Measurements from ENCODE around the gene FUOM.
"Not testable (repeated sequence)": the region's sequence is repeated elsewhere in the genome, so short reads cannot be mapped to it uniquely, and the experiment has no call there.

Gene FUOM

GRCh38 chr10:133388236-133388972 is 30.6 kb upstream of the FUOM start:
- no peak for DNase-seq

- DNase-seq: not testable (repeated sequence)
Observed at GRCh38 chr10:133386951-133387350, 29.1 kb upstream of the FUOM start.

- no peak for DNase-seq
Observed at GRCh38 chr10:133385214-133385613, 27.4 kb upstream of the FUOM start.

- DNase-seq: no peak
Observed at GRCh38 chr10:133384071-133384470, 26.3 kb upstream of the FUOM start.

GRCh38 chr10:133383551-133383950 is 25.7 kb upstream of the FUOM start:
- DNase-seq: no peak

GRCh38 chr10:133381036-133381435 is 23.2 kb upstream of the FUOM start:
- DNase-seq: no peak

GRCh38 chr10:133379801-133380666 is 22.2 kb upstream of the FUOM start:
- no peak for DNase-seq

GRCh38 chr10:133379152-133379800 is 21.5 kb upstream of the FUOM start, which contains the start of gene PAOX:
Gene PAOX (plus strand): TSS chr10:133379262. CDS start chr10:133379317, 55 bp downstream.
- no peak for DNase-seq

GRCh38 chr10:133378251-133379096 is 20.7 kb upstream of the FUOM start:
- DNase-seq: no peak

- no peak for DNase-seq
Observed at GRCh38 chr10:133377818-133378250, 20.0 kb upstream of the FUOM start.

GRCh38 chr10:133377025-133377817 is 19.4 kb upstream of the FUOM start:
- no peak for DNase-seq

GRCh38 chr10:133376183-133376582 is 18.4 kb upstream of the FUOM start:
- not testable (repeated sequence) for DNase-seq

GRCh38 chr10:133375357-133376115 is 17.7 kb upstream of the FUOM start:
- DNase-seq: no peak

- DNase-seq: peak; percentile 71
Observed at GRCh38 chr10:133373174-133374090, 15.6 kb upstream of the FUOM start, which contains the start of gene ECHS1. Gene ECHS1 (minus strand): TSS chr10:133373354. CDS start chr10:133373333, 21 bp downstream.

- no peak for DNase-seq
Observed at GRCh38 chr10:133372507-133372906, 14.7 kb upstream of the FUOM start.

GRCh38 chr10:133370030-133370786 is 12.4 kb upstream of the FUOM start:
- DNase-seq: no peak

- DNase-seq: no peak
Observed at GRCh38 chr10:133368153-133368552, 10.3 kb upstream of the FUOM start.

GRCh38 chr10:133367461-133367860 is 9.6 kb upstream of the FUOM start:
- not testable (repeated sequence) for DNase-seq

GRCh38 chr10:133366751-133367150 is 8.9 kb upstream of the FUOM start:
- DNase-seq: no peak
